CD4-positive, alpha-beta T cell treated with Interleukin-15 for 4 hours (primary cell): ENCODE measurements around the gene OR2T2.
A peak's percentile ranks its signal among the peaks of the same experiment; 100 is the strongest.
"Not testable (repeated sequence)": the region's sequence is repeated elsewhere in the genome, so short reads cannot be mapped to it uniquely, and the experiment has no call there.

ENCODE experiments used
- DNase-seq: peaks from one replicate; pipeline ENCODE4 v3.0.0-alpha.2; 2020; ENCODE audit warnings: low spot score

Gene OR2T2

DNA sequence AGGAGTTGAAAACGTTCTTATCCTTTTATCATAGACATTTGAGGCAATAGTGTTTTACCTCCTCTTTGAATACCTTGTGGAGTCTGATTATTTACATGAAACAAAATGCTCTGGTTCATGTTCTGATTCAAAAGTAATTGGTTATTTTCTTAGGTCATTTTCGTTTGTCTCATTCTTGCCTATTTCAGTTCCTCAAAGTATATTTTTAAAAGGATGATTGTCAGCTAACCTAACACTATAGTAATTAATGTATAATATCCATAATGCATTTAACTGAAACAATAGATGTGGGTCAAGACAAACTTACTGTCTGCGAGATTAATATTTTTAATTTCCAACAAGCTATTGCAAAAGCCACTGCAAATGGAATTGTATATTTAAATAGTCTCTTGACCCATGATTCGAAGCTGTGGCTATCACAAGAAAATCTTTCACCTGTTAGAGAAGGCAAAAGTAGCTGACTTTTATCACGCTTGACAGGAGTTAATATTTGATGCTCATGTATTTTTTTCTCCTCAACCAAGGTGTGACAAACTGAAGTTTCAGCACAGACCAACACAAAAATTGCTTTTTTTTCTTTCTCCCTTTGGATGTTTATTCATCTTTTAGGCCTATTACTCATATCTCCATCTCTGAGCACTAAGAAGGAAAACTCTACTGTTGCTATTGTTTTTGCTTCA lies 5.2 kb downstream of the OR2T2 start:
- DNase-seq = not testable (repeated sequence)

DNA sequence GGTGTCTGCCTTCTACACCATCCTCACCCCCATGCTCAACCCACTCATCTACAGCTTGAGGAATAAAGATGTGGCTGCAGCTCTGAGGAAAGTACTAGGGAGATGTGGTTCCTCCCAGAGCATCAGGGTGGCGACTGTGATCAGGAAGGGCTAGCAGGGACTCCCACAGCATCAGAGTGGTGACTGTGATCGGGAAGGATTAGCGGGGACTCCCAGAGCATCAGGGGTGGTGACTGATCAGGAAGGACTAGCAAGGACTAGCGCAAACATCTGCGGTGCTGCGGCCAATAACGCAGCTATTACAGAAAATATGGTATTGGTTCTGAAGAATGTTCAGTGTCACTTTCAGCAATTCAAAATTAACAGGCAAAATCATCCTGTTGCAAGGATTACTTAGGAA lies 8.2 kb downstream of the OR2T2 start:
- not testable (repeated sequence) for DNase-seq

DNA sequence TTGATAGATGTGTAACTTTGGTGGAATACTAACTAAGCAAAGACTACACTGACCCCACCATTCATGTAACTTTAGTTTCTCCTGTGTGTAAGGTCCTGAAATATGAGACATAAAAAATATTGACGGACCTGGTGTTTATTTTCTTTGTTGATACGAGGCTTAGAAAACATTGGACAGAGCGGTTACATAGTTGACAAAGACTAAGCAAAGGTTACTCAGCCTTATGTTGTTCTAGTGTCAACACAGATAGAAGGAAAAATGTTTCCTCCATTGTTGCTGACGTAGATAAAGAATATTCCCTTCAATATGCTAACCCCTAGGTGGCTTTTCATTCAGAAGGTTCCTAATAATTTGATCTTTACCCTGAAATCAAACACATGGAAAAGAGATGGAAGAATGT lies 9.6 kb downstream of the OR2T2 start:
- DNase-seq = not testable (repeated sequence)

DNA sequence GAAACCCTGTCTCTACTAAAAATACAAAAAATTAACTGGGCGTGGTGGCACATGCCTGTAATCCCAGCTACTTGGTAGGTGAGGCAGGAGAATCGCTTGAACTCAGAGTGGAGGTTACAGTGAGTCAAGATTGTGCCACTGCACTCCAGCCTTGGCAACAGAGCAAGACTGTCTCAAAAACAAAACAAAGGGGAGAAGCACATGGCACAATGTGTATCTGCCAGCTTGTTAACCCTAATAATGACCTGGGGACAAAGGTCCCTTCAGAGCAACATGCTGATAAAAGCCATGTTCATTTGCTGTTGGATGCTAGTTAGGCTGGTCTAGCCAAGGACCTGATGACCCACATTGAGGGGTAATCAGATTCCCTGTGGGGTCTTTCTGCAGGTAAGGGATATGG lies 11.2 kb downstream of the OR2T2 start:
- not testable (repeated sequence) for DNase-seq

DNA sequence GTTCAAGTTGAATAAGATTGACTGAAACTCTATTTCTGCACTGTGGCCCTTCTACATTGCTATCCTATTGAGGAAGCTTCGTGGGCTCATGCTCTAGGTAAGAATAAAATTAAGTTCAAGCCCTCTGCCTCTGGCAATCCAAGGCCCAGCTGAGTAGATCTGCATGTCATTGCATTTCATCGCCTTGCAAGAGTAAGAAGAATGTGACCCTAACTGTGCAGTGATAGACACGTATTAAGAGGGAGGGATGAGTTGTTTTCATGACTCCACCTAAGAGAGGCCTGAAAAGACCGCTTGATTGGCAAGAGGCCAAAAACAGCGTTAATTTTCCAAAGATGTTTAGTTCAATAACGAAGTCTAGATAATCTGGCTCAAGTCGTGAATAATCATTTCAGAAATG lies 13.7 kb downstream of the OR2T2 start:
- not testable (repeated sequence) for DNase-seq

DNA sequence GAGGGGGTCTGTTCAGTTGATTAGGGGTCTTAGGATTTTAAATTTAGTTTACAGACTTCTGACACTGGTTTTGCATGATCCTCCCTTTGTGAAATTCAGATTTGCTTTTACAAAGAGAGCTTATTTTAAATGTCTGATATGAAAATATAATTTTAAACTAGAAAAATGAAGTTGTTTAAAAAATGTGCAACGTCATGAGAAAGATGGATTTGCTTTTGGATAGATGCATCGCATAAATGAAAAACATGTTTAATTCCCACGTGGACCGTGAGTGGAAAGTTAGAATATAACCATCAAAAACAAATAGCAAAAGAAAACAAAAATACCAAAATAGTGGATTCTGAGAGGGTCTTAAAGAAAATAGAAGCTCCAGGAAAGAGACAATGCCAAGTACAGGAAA lies 25.7 kb downstream of the OR2T2 start:
- no peak for DNase-seq

DNA sequence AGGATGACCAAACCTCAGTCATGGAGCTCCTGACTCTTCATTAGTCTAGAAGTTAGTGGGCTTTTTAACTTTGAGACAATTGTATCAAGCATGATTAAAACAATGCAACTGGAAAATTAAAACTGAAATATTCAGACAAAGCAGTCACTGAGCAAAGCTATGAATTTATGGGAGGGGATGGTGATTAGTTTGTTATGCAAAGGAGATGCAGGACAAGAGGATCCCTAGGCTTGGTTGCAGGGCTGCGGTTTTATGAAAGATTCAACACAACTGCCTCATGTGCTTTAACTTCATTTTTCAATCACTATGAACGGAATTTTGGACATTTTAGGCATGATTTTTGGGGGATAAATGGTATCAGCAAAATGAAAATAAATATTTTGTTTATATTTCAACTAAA lies 26.7 kb downstream of the OR2T2 start:
- DNase-seq = not testable (repeated sequence)

DNA sequence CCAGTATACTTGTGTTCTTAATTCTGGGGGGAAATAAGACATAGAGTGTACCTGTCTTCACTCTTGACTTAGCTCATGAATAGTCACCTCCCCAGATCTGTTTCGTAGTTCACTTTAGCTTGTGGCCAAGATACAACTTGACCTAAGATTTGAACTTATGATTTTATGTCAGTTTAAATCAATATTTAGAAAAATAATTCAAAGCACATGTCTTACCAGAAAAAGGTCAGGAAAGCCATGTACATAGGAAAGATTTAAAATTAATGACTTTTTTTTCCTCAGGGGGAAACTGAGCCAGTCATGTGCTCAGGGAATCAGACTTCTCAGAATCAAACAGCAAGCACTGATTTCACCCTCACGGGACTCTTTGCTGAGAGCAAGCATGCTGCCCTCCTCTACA lies 27.6 kb downstream of the OR2T2 start, which contains the start of gene OR2T3:
Gene OR2T3, plus strand, starts transcription at position 301 of the 400 bp plus-strand sequence. Its CDS starts 0 bp downstream, at position 301.
- not testable (repeated sequence) for DNase-seq

DNA sequence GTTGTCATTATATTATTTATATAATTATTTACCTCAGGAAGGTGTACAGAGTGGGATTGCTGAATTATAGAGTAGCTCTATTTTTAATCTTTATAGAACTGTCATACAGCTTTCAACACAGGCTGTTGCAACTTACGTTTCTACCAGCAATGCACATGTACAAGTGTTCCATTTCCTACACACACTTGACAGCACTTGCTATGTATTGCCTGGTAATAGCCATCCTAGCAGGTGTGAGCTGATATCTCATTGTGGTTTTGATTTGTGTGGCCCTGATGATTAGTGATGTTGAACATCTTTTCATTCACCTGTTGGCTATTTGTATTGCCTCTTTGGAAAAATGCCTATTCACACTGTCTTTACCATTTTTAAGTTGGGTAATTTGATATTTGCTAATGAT lies 30.2 kb downstream of the OR2T2 start:
- not testable (repeated sequence) for DNase-seq

DNA sequence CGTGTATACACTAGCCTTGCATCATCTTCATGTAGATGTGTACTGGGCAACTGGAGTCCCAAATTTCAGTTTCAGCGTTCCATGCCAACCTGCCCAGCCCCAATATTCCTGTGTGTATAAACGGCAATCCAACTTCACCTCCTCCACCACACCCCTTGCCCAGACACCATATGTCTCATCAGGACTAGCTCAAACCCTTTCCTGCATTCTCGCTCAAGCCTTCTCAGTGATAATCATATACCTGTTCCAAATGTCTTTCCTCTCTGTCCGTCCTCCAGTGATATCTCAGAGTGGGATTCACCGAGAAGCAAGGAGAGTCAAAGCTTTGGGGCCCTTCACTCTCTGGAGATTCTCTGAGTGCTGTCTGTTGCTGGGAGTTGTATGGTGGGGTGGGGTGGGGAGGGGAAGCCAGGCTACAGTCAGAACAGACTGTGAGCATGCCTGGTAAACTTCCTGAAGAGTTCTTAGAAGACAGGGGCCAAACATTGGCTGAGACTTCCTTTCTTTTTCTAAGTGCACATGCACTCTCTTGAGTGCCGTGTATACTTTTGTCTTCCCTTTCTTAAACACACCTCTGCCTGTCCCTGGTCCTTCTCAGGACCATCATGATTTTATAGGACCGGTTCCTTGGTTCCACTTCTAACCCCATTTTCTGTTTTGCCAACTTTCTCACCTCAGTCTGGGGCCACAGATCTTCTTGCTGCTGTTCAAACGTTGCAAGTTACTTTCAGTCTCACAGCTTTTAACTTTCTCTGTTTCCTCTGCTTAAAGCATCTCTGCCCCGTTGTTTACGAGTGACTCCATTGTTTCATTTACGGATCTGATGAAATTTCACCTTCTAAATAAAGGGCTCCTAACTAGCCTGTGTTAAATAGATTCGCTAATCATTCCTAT lies 36.5 kb downstream of the OR2T2 start:
- peak; percentile 30 for DNase-seq

DNA sequence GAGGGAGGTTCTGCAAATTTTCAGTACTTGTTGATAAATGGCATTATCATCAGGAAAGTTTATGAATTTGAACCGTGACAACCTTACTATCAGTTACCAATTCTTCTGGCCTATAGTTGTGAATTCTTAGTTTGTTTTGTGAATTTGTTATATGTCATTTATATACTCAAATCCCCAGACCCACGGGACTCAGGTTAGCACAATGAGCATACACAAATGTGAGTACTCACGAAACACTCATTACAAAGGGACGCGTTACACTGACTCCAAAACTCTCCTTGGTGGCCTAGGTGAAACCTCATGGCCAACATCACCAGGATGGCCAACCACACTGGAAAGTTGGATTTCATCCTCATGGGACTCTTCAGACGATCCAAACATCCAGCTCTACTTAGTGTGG lies 42.9 kb downstream of the OR2T2 start, which contains the start of gene OR2T5:
Gene OR2T5, plus strand, starts transcription at position 301 of the 400 bp plus-strand sequence. Its CDS starts 0 bp downstream, at position 301.
- DNase-seq = not testable (repeated sequence)

DNA sequence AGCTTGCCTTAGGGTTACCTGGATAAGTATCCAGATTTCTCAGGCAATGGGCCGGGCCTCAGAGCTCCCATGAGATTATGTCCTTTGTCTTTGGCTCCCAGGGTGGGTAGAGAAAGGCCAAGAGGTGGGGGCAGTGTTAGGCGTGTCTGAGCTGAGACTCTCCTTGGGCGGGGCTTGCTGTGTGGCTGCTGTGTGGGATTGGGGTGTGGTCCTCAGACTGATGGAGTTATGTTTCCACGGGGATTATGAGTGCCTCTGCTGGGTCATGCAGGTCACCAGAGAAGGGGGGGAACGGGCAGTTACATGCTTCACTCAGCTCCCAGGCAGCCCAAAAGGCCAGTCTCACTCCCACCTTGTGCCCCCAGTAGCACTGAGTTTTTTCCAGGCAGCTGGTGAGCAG lies 51.2 kb downstream of the OR2T2 start:
- DNase-seq = not testable (repeated sequence)

DNA sequence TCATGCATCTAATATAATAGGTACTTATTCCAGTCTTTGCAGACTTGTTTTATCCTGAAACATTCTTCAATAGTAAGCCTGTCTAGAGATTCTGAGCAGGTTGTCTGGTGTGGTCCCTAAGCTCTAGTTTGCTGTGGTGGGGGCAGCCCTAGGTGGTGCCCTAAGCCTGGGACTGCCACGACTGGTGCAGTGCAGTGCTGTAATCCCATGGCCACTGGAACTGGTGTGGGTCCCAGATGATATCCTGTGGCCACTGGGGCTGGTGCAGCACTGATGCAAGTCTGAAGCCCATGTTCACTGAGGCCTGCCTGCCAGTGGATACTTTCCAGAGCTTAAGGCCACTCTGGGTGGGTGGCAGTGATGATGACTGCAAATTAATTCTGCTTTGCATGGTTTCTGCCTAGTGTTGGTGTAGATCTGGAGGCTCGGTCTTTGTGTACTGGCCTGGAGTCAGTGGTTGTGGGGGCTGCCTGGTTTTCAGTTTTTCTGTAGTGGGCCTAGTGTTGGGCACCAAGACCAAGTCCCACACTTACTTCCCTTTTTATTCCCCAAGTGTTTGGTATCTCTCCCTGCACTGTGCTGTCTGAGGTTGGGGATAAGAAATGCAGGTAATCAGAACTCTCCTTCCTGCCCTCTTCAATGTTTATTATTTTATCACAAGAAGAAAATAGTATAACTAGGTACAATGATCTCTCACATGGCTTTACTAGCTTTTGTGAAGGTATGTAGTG lies 55.0 kb downstream of the OR2T2 start:
- DNase-seq = not testable (repeated sequence)
